HCT116 (cell line): ENCODE measurements around the gene ARHGEF40. TPM values are rescaled to one million over a fixed set of nuclear protein-coding genes. Genes with fewer than 3 reads are reported as not detected.

ENCODE experiments used
- ATAC-seq: fragments of 200-7000 bp; cut with Tn5 transposase; 2 replicates; pipeline ENCODE4 v1.9.1; 2020; ENCODE audit warnings: mild to moderate bottlenecking, moderate library complexity
- BruUV-seq: library from RNA; stranded (reverse); fragments of 400-500 nt; replicated peaks from 2 replicates; lab custom pipeline; 2021; lab: Mats Ljungman, UMichigan
- CTCF ChIA-PET: fragments of 300-600 bp; sonication (Branson Sonifier 250); formaldehyde crosslinking; loops from one replicate; lab custom pipeline; 2021; ENCODE audit warnings: antibody characterized with exemption; lab: Charles Lee
- POLR2A ChIA-PET: fragments of 300-600, 350-600 bp; sonication (Branson Sonifier 250); formaldehyde crosslinking; loops from one replicate; lab custom pipeline; 2021; ENCODE audit warnings: antibody characterized with exemption; lab: Charles Lee
- RAD21 ChIA-PET, 2 experiments: fragments of 300-600 bp; sonication (Branson Sonifier 250); formaldehyde crosslinking; loops; one replicate each; lab custom pipeline; 2023; ENCODE audit warnings: low total read pairs in 2 of 2; ENCODE audit not compliant: uncharacterized antibody in 2 of 2, unreplicated experiment in 2 of 2, low non-redundant PET in 1 of 2; lab: Charles Lee
- DNase-seq: peaks from one replicate; pipeline ENCODE4 v3.0.0-alpha.2; 2010; ENCODE audit warnings: low read depth, low spot score
- H2AFZ ChIP-seq: fragments of 200-600 bp; shearing (Covaris generic), sonication (generic); 2 replicates; pipeline ENCODE4 v1.6.1; 2017; ENCODE audit warnings: low read depth, mixed run types, mixed read lengths, antibody characterized with exemption, low read length; ENCODE audit not compliant: poor library complexity, severe bottlenecking
- H3K27ac ChIP-seq: 2 replicates; pipeline ENCODE4 v1.5.1; 2012; ENCODE audit warnings: low read depth, low read length
- H3K27me3 ChIP-seq: fragments of 200-600 bp; sonication (generic); 2 replicates; pipeline ENCODE4 v1.6.1; 2016; ENCODE audit warnings: mixed run types, low read length, mixed read lengths; ENCODE audit not compliant: insufficient read depth
- H3K36me3 ChIP-seq, 2 experiments: fragments of 200-500 bp in 1 of 2; fragments of 200-600 bp in 1 of 2; sonication (Bioruptor generic) in 1 of 2; sonication (generic) in 1 of 2; 2 replicates each; pipeline versions ENCODE4 v1.5.1 to v1.6.1; 2014 to 2016; ENCODE audit warnings: low read length in 2 of 2, inconsistent platforms in 1 of 2, mixed read lengths in 1 of 2, mixed run types in 1 of 2; ENCODE audit not compliant: insufficient read depth in 2 of 2, control insufficient read depth in 1 of 2
- H3K4me1 ChIP-seq, 2 experiments: fragments of 200-600 bp in 1 of 2; sonication (generic) in 1 of 2; 2 replicates each; pipeline versions ENCODE4 v1.5.1 to v1.6.1; 2012 to 2017; ENCODE audit warnings: low read length in 2 of 2, inconsistent platforms in 1 of 2, mild to moderate bottlenecking in 1 of 2, mixed read lengths in 1 of 2, mixed run types in 1 of 2, moderate library complexity in 1 of 2; ENCODE audit not compliant: insufficient read depth in 2 of 2, control insufficient read depth in 1 of 2
- H3K4me2 ChIP-seq: fragments of 200-600 bp; sonication (generic); 2 replicates; pipeline ENCODE4 v1.6.1; 2017; ENCODE audit warnings: mixed run types, low read length, mixed read lengths
- H3K4me3 ChIP-seq, 2 experiments: fragments of 200-600 bp in 1 of 2; sonication (generic) in 1 of 2; replicated peaks in 1 of 2; 2 replicates each; pipeline ENCODE4 v1.5.1; 2011 to 2016; ENCODE audit warnings: low read length in 2 of 2, control low read depth in 1 of 2, low read depth in 1 of 2, mild to moderate bottlenecking in 1 of 2, mixed read lengths in 1 of 2, mixed run types in 1 of 2
- H3K79me2 ChIP-seq: fragments of 200-600 bp; sonication (generic); 2 replicates; pipeline ENCODE4 v1.6.1; 2017; ENCODE audit warnings: mild to moderate bottlenecking, mixed run types, low read length, moderate library complexity, mixed read lengths; ENCODE audit not compliant: insufficient read depth
- H3K9ac ChIP-seq: fragments of 200-600 bp; sonication (generic); 2 replicates; pipeline ENCODE4 v1.6.1; 2016; ENCODE audit warnings: low read length, mixed read lengths
- H3K9me2 ChIP-seq: fragments of 200-600 bp; sonication (generic), shearing (Covaris generic); 2 replicates; pipeline ENCODE4 v1.6.1; 2017; ENCODE audit warnings: mixed run types, mild to moderate bottlenecking, moderate library complexity; ENCODE audit not compliant: insufficient read depth
- H3K9me3 ChIP-seq, 2 experiments: fragments of 200-500 bp in 1 of 2; fragments of 200-600 bp in 1 of 2; sonication (Bioruptor generic) in 1 of 2; sonication (generic) in 1 of 2; 2 replicates each; pipeline ENCODE4 v1.6.1; 2014 to 2017; ENCODE audit warnings: low read length in 2 of 2, mixed read lengths in 2 of 2, inconsistent platforms in 1 of 2, low read depth in 1 of 2, mild to moderate bottlenecking in 1 of 2, mixed run types in 1 of 2, moderate library complexity in 1 of 2; ENCODE audit not compliant: control insufficient read depth in 1 of 2, insufficient read depth in 1 of 2
- H4K20me1 ChIP-seq: fragments of 200-600 bp; sonication (generic), shearing (Covaris generic); 2 replicates; pipeline ENCODE4 v1.6.1; 2017; ENCODE audit warnings: mixed run types, mild to moderate bottlenecking, moderate library complexity; ENCODE audit not compliant: insufficient read depth
- CBX3 ChIP-seq: IDR thresholded peaks from 2 replicates; pipeline ENCODE4 v1.6.1; 2012; ENCODE audit warnings: low read depth
- ELF1 ChIP-seq: IDR thresholded peaks from 2 replicates; pipeline ENCODE4 v1.6.1; 2012; ENCODE audit warnings: low read depth, borderline replicate concordance
- EZH2 ChIP-seq: fragments of 200-600 bp; sonication (generic); IDR thresholded peaks from 2 replicates; pipeline ENCODE4 v1.6.1; 2017; ENCODE audit warnings: antibody characterized with exemption, mixed run types
- EZH2phosphoT487 ChIP-seq: fragments of 200-600 bp; IDR thresholded peaks from 2 replicates; pipeline ENCODE4 v1.6.1; 2018; ENCODE audit warnings: antibody characterized with exemption, borderline replicate concordance
- FOSL1 ChIP-seq: IDR thresholded peaks from 2 replicates; pipeline ENCODE4 v1.6.1; 2012; ENCODE audit warnings: low read depth
- POLR2A ChIP-seq: IDR thresholded peaks from 2 replicates; pipeline ENCODE4 v1.7.0; 2011; ENCODE audit warnings: borderline replicate concordance; ENCODE audit not compliant: insufficient read depth, insufficient read length; ENCODE audit errors: extremely low read depth
- RAD21 ChIP-seq: IDR thresholded peaks from 2 replicates; pipeline ENCODE4 v1.6.1; 2012; ENCODE audit warnings: low read depth, mild to moderate bottlenecking
- REST ChIP-seq: IDR thresholded peaks from 2 replicates; pipeline ENCODE4 v1.6.1; 2012; ENCODE audit warnings: low read depth
- YY1 ChIP-seq: IDR thresholded peaks from 2 replicates; pipeline ENCODE4 v1.6.1; 2011; ENCODE audit warnings: low read length, low read depth, moderate library complexity, mild to moderate bottlenecking; ENCODE audit not compliant: insufficient replicate concordance; ENCODE audit errors: extremely low read depth
- ZFX ChIP-seq: fragments of 450-650 bp; IDR thresholded peaks from 2 replicates; pipeline ENCODE4 v1.6.1; 2017
- ZNF274 ChIP-seq: fragments of 200-500 bp; sonication (Bioruptor generic); IDR thresholded peaks from 2 replicates; pipeline ENCODE4 v1.6.1; 2014; ENCODE audit warnings: mild to moderate bottlenecking, low read depth, low read length, inconsistent platforms
- intact Hi-C: fragments of 100-400 bp; cut with micrococcal nuclease; formaldehyde crosslinking; loops from 2 replicates; pipeline ENCODE4 v1.10.0; 2022
- total RNA-seq: library from RNA; stranded (reverse); gene quantifications from one replicate; pipeline ENCODE4 v1.2.1, GENCODE V29; 2021; ENCODE audit not compliant: unreplicated experiment
- TF ChIP-seq, protein P1 (sequence below): IDR thresholded peaks from 2 replicates; pipeline ENCODE4 v1.6.1; 2012
- TF ChIP-seq, protein P2 (sequence below): IDR thresholded peaks from 2 replicates; pipeline ENCODE4 v1.6.1; 2011; ENCODE audit warnings: mild to moderate bottlenecking, low read length, moderate library complexity; ENCODE audit not compliant: insufficient replicate concordance; ENCODE audit errors: extremely low read depth
- TF ChIP-seq, protein P3 (sequence below): IDR thresholded peaks from 2 replicates; pipeline ENCODE4 v1.6.1; 2012

The ARHGEF40 gene
- total RNA-seq, 1 experiment from 2014 or later: 6.3 TPM

- Histone ChIP-seq H3K4me3 (no peak overlapping the region), H4K20me1 (no peaks in the 10 kb centered on the region), H3K27me3 (no peaks in the 10 kb centered on the region; the same call in 1 of the 2 replicates), H3K27ac (no peak overlapping the region), H3K9me2 (no peaks in the 10 kb centered on the region), H3K36me3 (no peaks in the 10 kb centered on the region), H3K4me1 (peaks cover 0 to 7% of the 10 kb centered on the region in 2 experiments; a peak in 1 of 4 replicates), H3K79me2 (no peaks in the 10 kb centered on the region), H3K9ac (no peak overlapping the region), H3K4me2 (no peak overlapping the region), H2AFZ (no peak overlapping the region), H3K9me3 (no peaks in the 10 kb centered on the region)
- RAD21 ChIA-PET: no interaction called here
- POLR2A ChIA-PET: no interaction called here
- intact Hi-C loops: no loop called here
- DNase-seq (no peak), ATAC-seq (no peak; the same call in 1 of the 2 replicates)
- BruUV-seq: no TSS peak
- CTCF ChIA-PET: interaction anchor here (5.2 kb wide), 1 partner anchor 22 kb away, joined by 25 read pairs; no protein-coding TSS in a partner anchor
- TF ChIP-seq ZFX (no peak), ZNF274 (no peak), CBX3 (no peak), REST (no peak), RAD21 (no peak), FOSL1 (no peak), ELF1 (no peak), EZH2 (no peak), POLR2A (no peak), EZH2phosphoT487 (no peak), YY1 (no peak)
- TF ChIP-seq, protein P1, sequence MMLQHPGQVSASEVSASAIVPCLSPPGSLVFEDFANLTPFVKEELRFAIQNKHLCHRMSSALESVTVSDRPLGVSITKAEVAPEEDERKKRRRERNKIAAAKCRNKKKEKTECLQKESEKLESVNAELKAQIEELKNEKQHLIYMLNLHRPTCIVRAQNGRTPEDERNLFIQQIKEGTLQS: no peak
- TF ChIP-seq, protein P2, sequence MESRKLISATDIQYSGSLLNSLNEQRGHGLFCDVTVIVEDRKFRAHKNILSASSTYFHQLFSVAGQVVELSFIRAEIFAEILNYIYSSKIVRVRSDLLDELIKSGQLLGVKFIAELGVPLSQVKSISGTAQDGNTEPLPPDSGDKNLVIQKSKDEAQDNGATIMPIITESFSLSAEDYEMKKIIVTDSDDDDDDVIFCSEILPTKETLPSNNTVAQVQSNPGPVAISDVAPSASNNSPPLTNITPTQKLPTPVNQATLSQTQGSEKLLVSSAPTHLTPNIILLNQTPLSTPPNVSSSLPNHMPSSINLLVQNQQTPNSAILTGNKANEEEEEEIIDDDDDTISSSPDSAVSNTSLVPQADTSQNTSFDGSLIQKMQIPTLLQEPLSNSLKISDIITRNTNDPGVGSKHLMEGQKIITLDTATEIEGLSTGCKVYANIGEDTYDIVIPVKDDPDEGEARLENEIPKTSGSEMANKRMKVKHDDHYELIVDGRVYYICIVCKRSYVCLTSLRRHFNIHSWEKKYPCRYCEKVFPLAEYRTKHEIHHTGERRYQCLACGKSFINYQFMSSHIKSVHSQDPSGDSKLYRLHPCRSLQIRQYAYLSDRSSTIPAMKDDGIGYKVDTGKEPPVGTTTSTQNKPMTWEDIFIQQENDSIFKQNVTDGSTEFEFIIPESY: no peak
- TF ChIP-seq, protein P3, sequence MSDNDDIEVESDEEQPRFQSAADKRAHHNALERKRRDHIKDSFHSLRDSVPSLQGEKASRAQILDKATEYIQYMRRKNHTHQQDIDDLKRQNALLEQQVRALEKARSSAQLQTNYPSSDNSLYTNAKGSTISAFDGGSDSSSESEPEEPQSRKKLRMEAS: no peak
Observed at GRCh38 chr14:21036751-21037150, 33.4 kb upstream of the ARHGEF40 start.
